SK-N-SH (cell line): ENCODE data around the gene ADRB2. TPM values are rescaled to one million over a fixed set of nuclear protein-coding genes. Genes with fewer than 3 reads are reported as not detected.

Experiments used
- CTCF ChIA-PET: fragments of 300-600, 350-600 bp; formaldehyde crosslinking; extraction: SDS; loops from one replicate; lab custom pipeline; 2021; lab: Yijun Ruan, JAX
- POLR2A ChIA-PET: fragments of 350-600 bp; sonication (Branson Sonifier 250); formaldehyde crosslinking; extraction: SDS; loops from one replicate; lab custom pipeline; 2020; ENCODE audit warnings: antibody characterized with exemption, inconsistent platforms; lab: Yijun Ruan, JAX
- DNase-seq: peaks from one replicate; pipeline ENCODE4 v3.0.0; 2012
- H2AFZ ChIP-seq: fragments of 200-600 bp; sonication (generic); 2 replicates; pipeline ENCODE4 v1.8.1; 2016; ENCODE audit warnings: antibody characterized with exemption, mild to moderate bottlenecking, low read depth
- H3F3A ChIP-seq: fragments of 200-600 bp; sonication (generic); replicated peaks from 2 replicates; pipeline ENCODE3; 2016; ENCODE audit warnings: antibody characterized with exemption, mild to moderate bottlenecking; ENCODE audit not compliant: insufficient read depth
- H3K27ac ChIP-seq, 2 experiments: fragments of 200-500 bp in 1 of 2; fragments of 200-600 bp in 1 of 2; sonication (Bioruptor generic) in 1 of 2; sonication (generic), shearing (Covaris generic) in 1 of 2; 2 replicates each; pipeline versions ENCODE4 v1.5.1 to v1.6.1; 2014 to 2016; ENCODE audit warnings: low read depth in 2 of 2, inconsistent platforms in 1 of 2, low read length in 1 of 2, mild to moderate bottlenecking in 1 of 2, mixed read lengths in 1 of 2
- H3K27me3 ChIP-seq: fragments of 200-600 bp; sonication (generic), shearing (Covaris generic); 2 replicates; pipeline ENCODE4 v1.6.1; 2016; ENCODE audit warnings: mixed run types; ENCODE audit not compliant: insufficient read depth
- H3K36me3 ChIP-seq, 2 experiments: fragments of 200-500 bp in 1 of 2; fragments of 200-600 bp in 1 of 2; sonication (Bioruptor generic) in 1 of 2; sonication (generic) in 1 of 2; replicated peaks in 1 of 2; 2 replicates each; pipeline versions ENCODE3 to v1.5.1; 2014 to 2016; ENCODE audit warnings: low read length in 1 of 2, mild to moderate bottlenecking in 1 of 2; ENCODE audit not compliant: insufficient read depth in 2 of 2, control insufficient read depth in 1 of 2
- H3K4me1 ChIP-seq, 2 experiments: fragments of 200-500 bp in 1 of 2; fragments of 200-600 bp in 1 of 2; sonication (Bioruptor generic) in 1 of 2; sonication (generic), shearing (Covaris generic) in 1 of 2; 2 replicates each; pipeline versions ENCODE4 v1.5.1 to v1.6.1; 2014 to 2016; ENCODE audit warnings: low read depth in 1 of 2, low read length in 1 of 2, mixed run types in 1 of 2; ENCODE audit not compliant: insufficient read depth in 2 of 2, control insufficient read depth in 1 of 2
- H3K4me2 ChIP-seq: fragments of 200-600 bp; sonication (generic), shearing (Covaris generic); 2 replicates; pipeline ENCODE4 v1.6.1; 2017; ENCODE audit warnings: mixed run types
- H3K4me3 ChIP-seq, 2 experiments: fragments of 200-500 bp in 1 of 2; fragments of 200-600 bp in 1 of 2; sonication (Bioruptor generic) in 1 of 2; sonication (generic), shearing (Covaris generic) in 1 of 2; 2 replicates each; pipeline versions ENCODE4 v1.5.1 to v1.8.1; 2014 to 2016; ENCODE audit warnings: low read depth in 2 of 2, inconsistent platforms in 1 of 2, low read length in 1 of 2, mild to moderate bottlenecking in 1 of 2, mixed read lengths in 1 of 2, moderate library complexity in 1 of 2
- H3K79me2 ChIP-seq: fragments of 200-600 bp; sonication (generic); 2 replicates; pipeline ENCODE4 v1.8.1; 2017; ENCODE audit warnings: mild to moderate bottlenecking; ENCODE audit not compliant: insufficient read depth
- H3K9ac ChIP-seq: fragments of 200-600 bp; sonication (generic); 2 replicates; pipeline ENCODE4 v1.6.1; 2017; ENCODE audit warnings: mixed run types
- H3K9me2 ChIP-seq: fragments of 200-600 bp; sonication (generic); 2 replicates; pipeline ENCODE4 v1.6.1; 2017; ENCODE audit warnings: mixed run types
- H3K9me3 ChIP-seq: fragments of 200-600 bp; sonication (generic); 2 replicates; pipeline ENCODE4 v1.6.1; 2017; ENCODE audit warnings: mixed run types, mild to moderate bottlenecking, moderate library complexity
- H4K20me1 ChIP-seq: fragments of 200-600 bp; sonication (generic); 2 replicates; pipeline ENCODE4 v1.6.1; 2017; ENCODE audit warnings: mild to moderate bottlenecking, mixed run types; ENCODE audit not compliant: insufficient read depth
- CHD2 ChIP-seq: fragments of 150-350 bp; IDR thresholded peaks from 2 replicates; pipeline ENCODE4 v1.6.1; 2018; ENCODE audit warnings: low read length; ENCODE audit not compliant: partially characterized antibody
- ELF1 ChIP-seq: IDR thresholded peaks from 2 replicates; pipeline ENCODE4 v1.4.0; 2012
- FOXJ3 ChIP-seq: sonication (generic); formaldehyde crosslinking; IDR thresholded peaks from 2 replicates; pipeline ENCODE4 v1.5.1; 2020; ENCODE audit warnings: mild to moderate bottlenecking, missing genetic modification reagents
- FOXM1 ChIP-seq: IDR thresholded peaks from 2 replicates; pipeline ENCODE4 v1.4.0; 2012; ENCODE audit warnings: low read depth, mild to moderate bottlenecking
- GABPA ChIP-seq: IDR thresholded peaks from 2 replicates; pipeline ENCODE4 v1.4.0; 2012; ENCODE audit warnings: low read depth, mild to moderate bottlenecking
- NFIC ChIP-seq: IDR thresholded peaks from 2 replicates; pipeline ENCODE4 v1.4.0; 2012; ENCODE audit warnings: borderline replicate concordance
- NRF1 ChIP-seq: IDR thresholded peaks from 2 replicates; pipeline ENCODE4 v1.6.1; 2012; ENCODE audit warnings: low read depth, mild to moderate bottlenecking, low read length
- POLR2AphosphoS5 ChIP-seq: IDR thresholded peaks from 2 replicates; pipeline ENCODE4 v1.6.1; 2012; ENCODE audit warnings: low read depth, low read length
- RAD21 ChIP-seq: IDR thresholded peaks from 2 replicates; pipeline ENCODE4 v1.6.1; 2012; ENCODE audit warnings: mild to moderate bottlenecking, low read length
- RCOR1 ChIP-seq: fragments of 150-350 bp; IDR thresholded peaks from 2 replicates; pipeline ENCODE4 v1.6.1; 2017; ENCODE audit warnings: antibody characterized with exemption, low read length
- REST ChIP-seq: IDR thresholded peaks from 2 replicates; pipeline ENCODE4 v1.6.1; 2012; ENCODE audit warnings: mild to moderate bottlenecking, low read depth, low read length, moderate library complexity
- RFX5 ChIP-seq: IDR thresholded peaks from 2 replicates; pipeline ENCODE4 v1.6.1; 2012; ENCODE audit warnings: mild to moderate bottlenecking, improper control_type of control experiment, low read length
- RXRA ChIP-seq: IDR thresholded peaks from 2 replicates; pipeline ENCODE4 v1.4.0; 2012; ENCODE audit warnings: low read depth, mild to moderate bottlenecking, borderline replicate concordance
- SMC3 ChIP-seq: IDR thresholded peaks from 2 replicates; pipeline ENCODE4 v1.6.1; 2012; ENCODE audit warnings: low read depth, low read length, improper control_type of control experiment
- TAF1 ChIP-seq: IDR thresholded peaks from 2 replicates; pipeline ENCODE4 v1.6.1; 2012; ENCODE audit warnings: low read depth, mild to moderate bottlenecking, low read length, moderate library complexity, borderline replicate concordance
- TEAD4 ChIP-seq: IDR thresholded peaks from 2 replicates; pipeline ENCODE4 v1.4.0; 2012; ENCODE audit warnings: mild to moderate bottlenecking, borderline replicate concordance; ENCODE audit not compliant: insufficient read depth
- USF2 ChIP-seq: fragments of 150-350 bp; IDR thresholded peaks from 2 replicates; pipeline ENCODE4 v1.6.1; 2017; ENCODE audit warnings: antibody characterized with exemption, low read length, low read depth, borderline replicate concordance
- ZBTB33 ChIP-seq: IDR thresholded peaks from 2 replicates; pipeline ENCODE4 v1.4.0; 2012; ENCODE audit warnings: low read depth, borderline replicate concordance
- WGBS: methylation state at CpG from one replicate; pipeline ENCODE4 v1.1.6; 2017; ENCODE audit warnings: low lambda C conversion rate; 5-methylcytosine and 5-hydroxymethylcytosine counted together
- polyA plus RNA-seq, 3 experiments: library from polyadenylated mRNA; depleted of rRNA; stranded (reverse); fragments of >200 nt; gene quantifications; 2 replicates each; pipeline ENCODE4 v1.2.3, GENCODE V29; 2012

Gene ADRB2
- polyA plus RNA-seq, 1 of the 3 experiments (the other 2 are of a cell fraction) = 1.0 TPM

DNA sequence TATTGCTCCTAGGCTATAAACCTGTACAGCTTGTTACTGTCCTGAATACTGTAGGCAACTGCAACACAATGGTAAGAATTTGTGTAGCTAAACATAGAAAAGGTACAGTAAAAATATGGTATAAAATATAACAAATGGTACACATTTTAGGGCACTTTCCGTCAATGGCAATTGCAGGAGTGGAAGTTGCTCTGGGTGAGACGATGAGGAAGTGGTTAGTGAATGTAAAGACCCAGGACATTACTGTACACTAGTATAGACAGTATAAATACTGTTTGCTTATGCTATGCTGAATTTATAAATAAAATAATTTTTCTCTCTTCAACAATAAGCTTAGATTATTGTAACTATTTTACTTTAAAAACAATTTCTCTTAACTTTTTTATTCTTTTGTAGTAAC lies 15.6 kb upstream of the ADRB2 start (continued):
- TF ChIP-seq RAD21 (no peak), POLR2AphosphoS5 (no peak), NRF1 (no peak), USF2 (no peak), FOXM1 (no peak)

DNA sequence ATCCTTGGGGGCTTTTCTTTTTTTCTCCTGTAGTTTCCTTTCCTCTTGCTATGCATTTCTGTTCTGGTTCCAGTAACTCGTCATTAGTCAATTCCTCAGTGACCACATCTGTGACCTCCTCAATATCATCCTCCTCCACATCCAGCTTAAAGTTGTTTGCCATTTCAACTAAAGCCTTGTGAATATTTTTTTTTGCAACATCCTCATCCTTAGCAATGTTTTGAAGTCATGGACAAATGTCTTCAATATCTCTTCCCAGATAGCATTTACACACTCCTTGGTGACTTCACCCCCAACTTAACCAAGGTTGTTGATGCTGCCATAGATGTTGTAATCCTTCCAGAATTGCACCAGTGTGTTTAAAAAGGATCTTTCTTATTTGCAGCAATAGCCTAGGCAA lies 14.7 kb upstream of the ADRB2 start:
- no peak overlapping the region for H3K4me3 ChIP-seq
- DNase-seq = no peak
- POLR2A ChIA-PET = interaction anchor here (0.6 kb wide), 1 partner anchor 310 kb away, joined by 4 read pairs; no protein-coding TSS in a partner anchor

More for the DNA sequence above, 14.7 kb upstream of the ADRB2 start:
- H2AFZ ChIP-seq = no peak overlapping the region
- peaks cover 0 to 5% of the 10 kb centered on the region in 2 experiments; a peak in 1 of 4 replicates for H3K4me1 ChIP-seq
- H3F3A ChIP-seq = peaks cover 3% of the 10 kb centered on the region
- H4K20me1 ChIP-seq = no peaks in the 10 kb centered on the region
- H3K79me2 ChIP-seq = no peaks in the 10 kb centered on the region
- no peaks in the 10 kb centered on the region for H3K9me2 ChIP-seq
- WGBS = 78% methylated on average over 1 of the region's 1 CpG
- H3K9ac ChIP-seq = no peak overlapping the region
- TF ChIP-seq TAF1 = no peak
- TF ChIP-seq RCOR1 = no peak
- no peak for TF ChIP-seq TEAD4
- no peak for TF ChIP-seq ZBTB33
- no peak for TF ChIP-seq NRF1
- TF ChIP-seq NFIC = no peak
- TF ChIP-seq FOXJ3 = no peak
- no peak for TF ChIP-seq RFX5
- no peak for TF ChIP-seq ELF1
- no peak for TF ChIP-seq GABPA
- no peak for TF ChIP-seq CHD2
- TF ChIP-seq REST = no peak
- no peak for TF ChIP-seq RXRA
- no peak for TF ChIP-seq SMC3
- CTCF ChIA-PET = no interaction called here
- no peaks in the 10 kb centered on the region for H3K27me3 ChIP-seq
- no peaks in the 10 kb centered on the region for H3K36me3 ChIP-seq
- no peak overlapping the region for H3K4me2 ChIP-seq
- no peaks in the 10 kb centered on the region for H3K9me3 ChIP-seq
- no peak overlapping the region for H3K27ac ChIP-seq
